OCI-M1 (cell line): ENCODE results near the gene MB21D2.

ENCODE experiments used
- DNase-seq: peaks from one replicate; lab custom pipeline; 2025; lab: John Stamatoyannopoulos, UW

Gene MB21D2

GRCh38 chr3:192890347-192891335 lies 27.0 kb downstream of the MB21D2 start:
- peak; percentile 60 for DNase-seq

- no peak for DNase-seq
Measured at GRCh38 chr3:192889679-192890078, 28.0 kb downstream of the MB21D2 start.

- no peak for DNase-seq
Measured at GRCh38 chr3:192888190-192888589, 29.5 kb downstream of the MB21D2 start.

GRCh38 chr3:192887701-192888100 lies 30.0 kb downstream of the MB21D2 start:
- DNase-seq = no peak

- no peak for DNase-seq
Measured at GRCh38 chr3:192887047-192887446, 30.6 kb downstream of the MB21D2 start.

GRCh38 chr3:192884777-192885773 lies 32.6 kb downstream of the MB21D2 start:
- DNase-seq = no peak

- no peak for DNase-seq
Measured at GRCh38 chr3:192883512-192883911, 34.1 kb downstream of the MB21D2 start.

GRCh38 chr3:192881159-192881786 lies 36.4 kb downstream of the MB21D2 start:
- DNase-seq = no peak

- no peak for DNase-seq
Measured at GRCh38 chr3:192880313-192880712, 37.3 kb downstream of the MB21D2 start.

GRCh38 chr3:192879346-192880031 lies 38.2 kb downstream of the MB21D2 start:
- no peak for DNase-seq

GRCh38 chr3:192875971-192876565 lies 41.6 kb downstream of the MB21D2 start:
- DNase-seq = no peak

- DNase-seq = no peak
Measured at GRCh38 chr3:192870822-192871221, 46.8 kb downstream of the MB21D2 start.

- no peak for DNase-seq
Measured at GRCh38 chr3:192869131-192870031, 48.3 kb downstream of the MB21D2 start.

GRCh38 chr3:192867645-192868044 lies 50.0 kb downstream of the MB21D2 start:
- no peak for DNase-seq

GRCh38 chr3:192866804-192867203 lies 50.9 kb downstream of the MB21D2 start:
- DNase-seq = no peak

- no peak for DNase-seq
Measured at GRCh38 chr3:192864941-192865340, 52.7 kb downstream of the MB21D2 start.

GRCh38 chr3:192863091-192863420 lies 54.6 kb downstream of the MB21D2 start:
- no peak for DNase-seq

- no peak for DNase-seq
Measured at GRCh38 chr3:192862408-192863090, 55.1 kb downstream of the MB21D2 start.

- DNase-seq = no peak
Measured at GRCh38 chr3:192861972-192862371, 55.7 kb downstream of the MB21D2 start.
